Endothelial cell of umbilical vein (primary cell): Measurements from ENCODE around the gene MUC2. TPM values are rescaled to one million over a fixed set of nuclear protein-coding genes. Genes with fewer than 3 reads are reported as not detected.

Experiments
- BruUV-seq: library from RNA; stranded (reverse); fragments of 400-500 nt; replicated peaks from 2 replicates; lab custom pipeline; 2021; lab: Mats Ljungman, UMichigan
- CTCF ChIA-PET: fragments of 300-600, 350-600 bp; sonication (Branson Sonifier 250); formaldehyde crosslinking; loops from one replicate; lab custom pipeline; 2021; ENCODE audit warnings: antibody characterized with exemption, inconsistent platforms; lab: Charles Lee
- POLR2A ChIA-PET: fragments of 300-600, 350-600 bp; sonication (Branson Sonifier 250); formaldehyde crosslinking; loops from one replicate; lab custom pipeline; 2021; ENCODE audit warnings: antibody characterized with exemption, inconsistent platforms; lab: Charles Lee
- DNase-seq: peaks from one replicate; pipeline ENCODE4 v3.0.0-alpha.2; 2011; ENCODE audit warnings: low read depth, low spot score
- FAIRE-seq: peaks from 2 replicates; lab custom pipeline; 2011; peaks lifted over from hg19 to GRCh38; lab: Jason Lieb, UNC
- H2AFZ ChIP-seq: 2 replicates; pipeline ENCODE4 v1.6.0; 2012; ENCODE audit warnings: low read depth, low read length, control low read depth, inconsistent platforms
- H3K27ac ChIP-seq: 2 replicates; pipeline ENCODE4 v1.5.1; 2011; ENCODE audit warnings: low read depth, mild to moderate bottlenecking, control low read depth, low read length, moderate library complexity; ENCODE audit not compliant: insufficient read depth
- H3K27me3 ChIP-seq, 2 experiments: 2 replicates each; pipeline versions ENCODE4 v1.6.0 to v1.6.1; 2011; ENCODE audit warnings: low read length in 2 of 2, mixed read lengths in 1 of 2; ENCODE audit not compliant: control insufficient read depth in 2 of 2, insufficient read depth in 2 of 2
- H3K36me3 ChIP-seq, 2 experiments: 2 replicates in 1 of 2; 3 replicates in 1 of 2; pipeline ENCODE4 v1.5.1; 2011; ENCODE audit warnings: low read length in 2 of 2, mild to moderate bottlenecking in 1 of 2, moderate library complexity in 1 of 2; ENCODE audit not compliant: control insufficient read depth in 2 of 2, insufficient read depth in 2 of 2; ENCODE audit errors: extremely low read depth in 1 of 2
- H3K4me1 ChIP-seq: 3 replicates; pipeline ENCODE4 v1.5.1; 2011; ENCODE audit warnings: mild to moderate bottlenecking, low read length; ENCODE audit not compliant: control insufficient read depth, insufficient read depth; ENCODE audit errors: extremely low read depth
- H3K4me2 ChIP-seq: 2 replicates; pipeline ENCODE4 v1.6.1; 2011; ENCODE audit warnings: low read length, control low read depth, mixed read lengths; ENCODE audit not compliant: insufficient read depth
- H3K4me3 ChIP-seq, 3 experiments: fragments of 200-600 bp in 1 of 3; sonication (generic), shearing (Covaris generic) in 1 of 3; replicated peaks in 1 of 3; 2 replicates each; pipeline ENCODE4 v1.5.1; 2011 to 2016; ENCODE audit warnings: control low read depth in 3 of 3, low read length in 3 of 3, mild to moderate bottlenecking in 2 of 3, inconsistent platforms in 1 of 3, low read depth in 1 of 3, moderate library complexity in 1 of 3; ENCODE audit not compliant: insufficient read depth in 1 of 3
- H3K79me2 ChIP-seq: 2 replicates; pipeline ENCODE4 v1.6.0; 2012; ENCODE audit warnings: low read length, inconsistent platforms; ENCODE audit not compliant: control insufficient read depth, insufficient read depth
- H3K9ac ChIP-seq: replicated peaks from 2 replicates; pipeline ENCODE3; 2011; ENCODE audit warnings: low read length, control low read depth; ENCODE audit not compliant: insufficient read depth; ENCODE audit errors: extremely low read depth
- H3K9me1 ChIP-seq: replicated peaks from 3 replicates; pipeline ENCODE4 v1.6.0; 2011; ENCODE audit warnings: mild to moderate bottlenecking, low read length; ENCODE audit not compliant: control insufficient read depth, insufficient read depth; ENCODE audit errors: extremely low read depth
- H3K9me3 ChIP-seq: replicated peaks from 2 replicates; pipeline ENCODE4 v1.5.1; 2012; ENCODE audit warnings: low read length, inconsistent platforms; ENCODE audit not compliant: control insufficient read depth, insufficient read depth
- H4K20me1 ChIP-seq: replicated peaks from 2 replicates; pipeline ENCODE3; 2011; ENCODE audit warnings: mild to moderate bottlenecking, low read length; ENCODE audit not compliant: control insufficient read depth, insufficient read depth; ENCODE audit errors: extremely low read depth
- EZH2 ChIP-seq: IDR thresholded peaks from 2 replicates; pipeline ENCODE4 v1.6.1; 2012; ENCODE audit warnings: borderline replicate concordance, low read depth, mild to moderate bottlenecking, moderate library complexity, low read length, inconsistent platforms; ENCODE audit not compliant: severe bottlenecking
- FOS ChIP-seq: IDR thresholded peaks from 2 replicates; pipeline ENCODE4 v1.6.1; 2011; ENCODE audit warnings: mild to moderate bottlenecking, low read length, moderate library complexity, borderline replicate concordance; ENCODE audit not compliant: insufficient read depth
- GATA2 ChIP-seq: IDR thresholded peaks from 2 replicates; pipeline ENCODE4 v1.7.0; 2011; ENCODE audit warnings: low read depth, mild to moderate bottlenecking, moderate library complexity, mixed read lengths, low read length; ENCODE audit not compliant: insufficient read length, insufficient read depth
- JUN ChIP-seq: IDR thresholded peaks from 2 replicates; pipeline ENCODE4 v1.6.1; 2011; ENCODE audit warnings: borderline replicate concordance, low read depth; ENCODE audit not compliant: insufficient read length, insufficient read depth
- MYC ChIP-seq: IDR thresholded peaks from one replicate; pipeline ENCODE4 v1.6.1; 2011; ENCODE audit warnings: mild to moderate bottlenecking, low read depth, low read length
- POLR2A ChIP-seq: IDR thresholded peaks from 2 replicates; pipeline ENCODE4 v1.6.1; 2012; ENCODE audit warnings: low read depth, mild to moderate bottlenecking, control low read depth, low read length
- POLR2AphosphoS5 ChIP-seq: IDR thresholded peaks from 2 replicates; pipeline ENCODE4 v1.6.1; 2012; ENCODE audit warnings: low read depth, mild to moderate bottlenecking, control low read depth, low read length, moderate library complexity; ENCODE audit not compliant: insufficient read depth
- dilution Hi-C: fragments of 300-500 bp; cut with MboI; formaldehyde crosslinking; loops from one replicate; pipeline ENCODE4 v1.15.0; 2019; ENCODE audit warnings: low sequenced_read_pairs; ENCODE audit not compliant: extremely low pct_ligation_motif_present
- intact Hi-C: fragments of 100-400 bp; cut with micrococcal nuclease; formaldehyde crosslinking; loops from one replicate; pipeline ENCODE4 v1.10.0; 2022
- polyA plus RNA-seq, 4 experiments: library from polyadenylated mRNA; depleted of rRNA in 3 of 4; stranded (reverse) in 3 of 4; unstranded in 1 of 4; fragments of >200 nt; gene quantifications; 2 replicates each; pipeline versions ENCODE4 v1.2.1 to v1.2.3, GENCODE V29; 2011 to 2012; ENCODE audit warnings: missing spikeins in 1 of 4
- total RNA-seq: library from RNA; stranded (reverse); gene quantifications from 2 replicates; pipeline ENCODE4 v1.2.3, GENCODE V29; 2021
- TF ChIP-seq, protein P1 (sequence below): IDR thresholded peaks from 2 replicates; pipeline ENCODE4 v1.6.1; 2011; ENCODE audit not compliant: insufficient read depth, insufficient read length
- TF ChIP-seq, protein P2 (sequence below), 2 donors: IDR thresholded peaks; 1 replicate in 1 of 2; 2 replicates in 1 of 2; pipeline ENCODE4 v1.5.1; 2011; ENCODE audit warnings: low read length in 2 of 2, mild to moderate bottlenecking in 2 of 2, moderate library complexity in 2 of 2, control low read depth in 1 of 2, inconsistent platforms in 1 of 2, low read depth in 1 of 2; ENCODE audit not compliant: insufficient read depth in 1 of 2; ENCODE audit errors: extremely low read depth in 1 of 2

Gene MUC2
- total and polyA plus RNA-seq, 2 donors (not counting 3 experiments of a cell fraction or from before 2014, with no cell fraction given): not detected

DNA sequence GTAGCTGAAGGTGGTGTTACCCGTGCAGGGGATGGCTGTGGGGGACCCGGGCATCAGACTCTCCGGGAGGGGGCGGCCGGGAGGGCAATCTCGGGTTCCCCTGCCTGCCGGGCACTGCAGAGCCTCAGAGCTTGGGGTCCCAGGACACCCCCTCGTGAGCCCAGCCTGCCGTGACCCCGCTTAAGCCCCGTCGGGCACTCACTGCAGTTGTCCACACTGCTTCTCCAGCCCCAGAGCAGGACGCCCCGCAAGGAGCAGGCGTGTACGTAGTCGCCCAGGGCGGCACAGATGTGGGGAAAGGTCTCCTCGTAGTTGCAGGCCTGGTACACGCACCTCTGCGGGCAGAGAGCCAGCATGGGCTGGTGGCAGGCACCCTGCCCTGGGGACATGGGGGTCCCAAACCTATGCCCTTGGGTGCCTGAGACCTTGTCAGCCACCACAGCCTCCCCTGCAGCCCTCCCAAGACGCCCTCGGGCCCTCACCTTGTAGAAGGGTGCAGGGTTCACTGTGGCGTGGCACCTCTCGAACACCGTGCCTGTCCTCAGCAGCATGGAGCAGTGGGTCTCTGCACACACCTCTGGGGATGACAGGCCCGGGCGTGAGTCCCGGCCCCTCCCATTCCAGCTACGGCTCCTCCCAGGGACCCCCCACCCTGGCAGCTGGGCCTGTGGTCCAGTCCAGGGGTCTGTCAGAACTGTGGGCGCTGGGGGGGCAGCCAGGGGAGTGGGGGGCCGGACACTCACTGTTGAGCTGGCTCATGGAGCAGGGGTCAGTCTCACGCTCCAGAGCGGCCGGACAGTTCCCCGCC lies 47.0 kb upstream of the MUC2 start:
- Histone ChIP-seq H3K36me3 (no peaks in the 10 kb centered on the region), H3K4me1 (no peaks in the 10 kb centered on the region), H3K27me3 (no peaks in the 10 kb centered on the region), H3K79me2 (no peaks in the 10 kb centered on the region), H3K9ac (no peak overlapping the region), H4K20me1 (no peaks in the 10 kb centered on the region), H3K9me3 (no peaks in the 10 kb centered on the region), H3K9me1 (no peaks in the 10 kb centered on the region), H3K4me2 (no peak overlapping the region), H3K4me3 (no peak overlapping the region), H3K27ac (no peak overlapping the region), H2AFZ (no peak overlapping the region)
- intact Hi-C loops: no loop called here
- TF ChIP-seq MYC (no peak), POLR2AphosphoS5 (no peak), EZH2 (no peak), FOS (no peak), POLR2A (no peak), GATA2 (no peak), JUN (no peak)
- TF ChIP-seq, protein P1, sequence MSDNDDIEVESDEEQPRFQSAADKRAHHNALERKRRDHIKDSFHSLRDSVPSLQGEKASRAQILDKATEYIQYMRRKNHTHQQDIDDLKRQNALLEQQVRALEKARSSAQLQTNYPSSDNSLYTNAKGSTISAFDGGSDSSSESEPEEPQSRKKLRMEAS: no peak
- TF ChIP-seq, protein P2, sequence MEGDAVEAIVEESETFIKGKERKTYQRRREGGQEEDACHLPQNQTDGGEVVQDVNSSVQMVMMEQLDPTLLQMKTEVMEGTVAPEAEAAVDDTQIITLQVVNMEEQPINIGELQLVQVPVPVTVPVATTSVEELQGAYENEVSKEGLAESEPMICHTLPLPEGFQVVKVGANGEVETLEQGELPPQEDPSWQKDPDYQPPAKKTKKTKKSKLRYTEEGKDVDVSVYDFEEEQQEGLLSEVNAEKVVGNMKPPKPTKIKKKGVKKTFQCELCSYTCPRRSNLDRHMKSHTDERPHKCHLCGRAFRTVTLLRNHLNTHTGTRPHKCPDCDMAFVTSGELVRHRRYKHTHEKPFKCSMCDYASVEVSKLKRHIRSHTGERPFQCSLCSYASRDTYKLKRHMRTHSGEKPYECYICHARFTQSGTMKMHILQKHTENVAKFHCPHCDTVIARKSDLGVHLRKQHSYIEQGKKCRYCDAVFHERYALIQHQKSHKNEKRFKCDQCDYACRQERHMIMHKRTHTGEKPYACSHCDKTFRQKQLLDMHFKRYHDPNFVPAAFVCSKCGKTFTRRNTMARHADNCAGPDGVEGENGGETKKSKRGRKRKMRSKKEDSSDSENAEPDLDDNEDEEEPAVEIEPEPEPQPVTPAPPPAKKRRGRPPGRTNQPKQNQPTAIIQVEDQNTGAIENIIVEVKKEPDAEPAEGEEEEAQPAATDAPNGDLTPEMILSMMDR (IDR thresholded peaks at IDR 0.05; ENCODE audit: extremely low read depth in 1 of 2, insufficient read depth in 1 of 2, low read depth in 1 of 2, low read length in 2 of 2): no peak
- FAIRE-seq (no peak), DNase-seq (no peak)
- no TSS peak for BruUV-seq
- dilution Hi-C loops: no loop called here
- ChIA-PET CTCF (no interaction called here), POLR2A (interaction anchor here (0.6 kb wide), 1 partner anchor 205 kb away, joined by 3 read pairs; no protein-coding TSS in a partner anchor)
